ENCODE data around the gene DCDC2C. TPM values are rescaled to one million over a fixed set of nuclear protein-coding genes. Genes with fewer than 3 reads are reported as not detected.
"Not testable (repeated sequence)": the region's sequence is repeated elsewhere in the genome, so short reads cannot be mapped to it uniquely, and the experiment has no call there.

The DCDC2C gene
- total RNA-seq, 1 donor from 2014 or later, result not detected

- H3K4me1 Mint-ChIP-seq (ENCODE audit: unreplicated experiment), result peaks cover 32% of the 10 kb centered on the region
- H3K4me3 Mint-ChIP-seq, result no peak within 1 kb of the TSS
- H3K27ac Mint-ChIP-seq, result peak within 1 kb of the TSS; percentile 76
- H3K9me3 Mint-ChIP-seq, result peaks cover 8% of the 10 kb centered on the region
- TF ChIP-seq CTCF (conservative IDR thresholded peaks at IDR 0.05), result no peak
- DNase-seq (ENCODE audit: extremely low spot score, unreplicated experiment), result no peak
- no peaks in the 10 kb centered on the region for H3K36me3 Mint-ChIP-seq
- no peaks in the 10 kb centered on the region for H3K27me3 Mint-ChIP-seq
Measured at GRCh38 chr2:3657881-3658280, 45.5 kb upstream of the DCDC2C start, which contains the start of gene ALLC. Gene ALLC (plus strand): TSS chr2:3658200. CDS start chr2:3671158, 12,958 bp downstream.

- no peaks in the 10 kb centered on the region for H3K27me3 Mint-ChIP-seq
- no peak for DNase-seq (ENCODE audit: extremely low spot score, unreplicated experiment)
- H3K27ac Mint-ChIP-seq, result peak overlapping the region; percentile 76
- H3K36me3 Mint-ChIP-seq, result no peaks in the 10 kb centered on the region
- TF ChIP-seq CTCF (conservative IDR thresholded peaks at IDR 0.05), result no peak
- H3K4me1 Mint-ChIP-seq (ENCODE audit: unreplicated experiment), result peaks cover 31% of the 10 kb centered on the region
- no peak overlapping the region for H3K4me3 Mint-ChIP-seq
- peaks cover 8% of the 10 kb centered on the region for H3K9me3 Mint-ChIP-seq
Measured at GRCh38 chr2:3659447-3660432, 43.6 kb upstream of the DCDC2C start.

- not testable (repeated sequence) for H3K27me3 Mint-ChIP-seq; H3K36me3 Mint-ChIP-seq; H3K4me3 Mint-ChIP-seq; H3K9me3 Mint-ChIP-seq; DNase-seq (ENCODE audit: extremely low spot score, unreplicated experiment)
- Mint-ChIP-seq H3K4me1 (ENCODE audit: unreplicated experiment) (peaks cover 28% of the 10 kb centered on the region), H3K27ac (peak overlapping the region; percentile 65)
Measured at GRCh38 chr2:3660640-3661039, 42.7 kb upstream of the DCDC2C start.

- Mint-ChIP-seq H3K27ac (no peak overlapping the region), H3K4me3 (no peak overlapping the region), H3K36me3 (no peaks in the 10 kb centered on the region), H3K27me3 (no peaks in the 10 kb centered on the region), H3K4me1 (ENCODE audit: unreplicated experiment) (peaks cover 28% of the 10 kb centered on the region), H3K9me3 (peaks cover 8% of the 10 kb centered on the region)
- no peak for DNase-seq (ENCODE audit: extremely low spot score, unreplicated experiment)
- no peak for TF ChIP-seq CTCF (conservative IDR thresholded peaks at IDR 0.05)
Measured at GRCh38 chr2:3661149-3661660, 42.2 kb upstream of the DCDC2C start.

GRCh38 chr2:3662239-3662638 is 41.1 kb upstream of the DCDC2C start:
- no peak for TF ChIP-seq CTCF (conservative IDR thresholded peaks at IDR 0.05)
- no peaks in the 10 kb centered on the region for H3K36me3 Mint-ChIP-seq
- peaks cover 20% of the 10 kb centered on the region for H3K4me1 Mint-ChIP-seq (ENCODE audit: unreplicated experiment)
- no peak for DNase-seq (ENCODE audit: extremely low spot score, unreplicated experiment)
- H3K27me3 Mint-ChIP-seq, result no peaks in the 10 kb centered on the region
- no peak overlapping the region for H3K4me3 Mint-ChIP-seq
- no peak overlapping the region for H3K27ac Mint-ChIP-seq
- peaks cover 8% of the 10 kb centered on the region for H3K9me3 Mint-ChIP-seq

GRCh38 chr2:3664118-3664517 is 39.3 kb upstream of the DCDC2C start:
- peaks cover 5% of the 10 kb centered on the region for H3K9me3 Mint-ChIP-seq
- H3K36me3 Mint-ChIP-seq, result no peaks in the 10 kb centered on the region
- H3K4me3 Mint-ChIP-seq, result no peak overlapping the region
- H3K4me1 Mint-ChIP-seq (ENCODE audit: unreplicated experiment), result peaks cover 11% of the 10 kb centered on the region
- H3K27ac Mint-ChIP-seq, result no peak overlapping the region
- DNase-seq (ENCODE audit: extremely low spot score, unreplicated experiment), result no peak
- TF ChIP-seq CTCF (conservative IDR thresholded peaks at IDR 0.05), result no peak
- no peaks in the 10 kb centered on the region for H3K27me3 Mint-ChIP-seq
